IMR-90 (cell line): ENCODE measurements around the gene KRTAP19-2. TPM values are rescaled to one million over a fixed set of nuclear protein-coding genes. Genes with fewer than 3 reads are reported as not detected.

Source experiments
- ATAC-seq: fragments of 200-7000 bp; cut with Tn5 transposase; 2 replicates; pipeline ENCODE4 v1.9.1; 2020; ENCODE audit warnings: low read depth, mild to moderate bottlenecking, moderate library complexity
- Bru-seq: library from RNA; stranded (reverse); fragments of 400-500 nt; gene quantifications from one replicate; lab custom pipeline; 2021; lab: Mats Ljungman, UMichigan
- BruChase-seq, 2 experiments: library from RNA; stranded (reverse); fragments of 400-500 nt; gene quantifications; one replicate each; lab custom pipeline; 2021; lab: Mats Ljungman, UMichigan
- BruUV-seq: library from RNA; stranded (reverse); fragments of 400-500 nt; replicated peaks from 2 replicates; lab custom pipeline; 2021; lab: Mats Ljungman, UMichigan
- CTCF ChIA-PET: fragments of 300-600 bp; formaldehyde crosslinking; extraction: SDS; loops from one replicate; lab custom pipeline; 2021; ENCODE audit warnings: antibody characterized with exemption; lab: Yijun Ruan, JAX
- POLR2A ChIA-PET: fragments of 300-600 bp; sonication (Branson Sonifier 250); formaldehyde crosslinking; loops from one replicate; lab custom pipeline; 2022; ENCODE audit warnings: antibody characterized with exemption; ENCODE audit not compliant: unreplicated experiment; lab: Charles Lee
- DNase-seq: peaks from one replicate; pipeline ENCODE4 v3.0.0; 2013
- H2AFZ ChIP-seq: replicated peaks from 2 replicates; pipeline ENCODE3; 2013; ENCODE audit warnings: low read length, mild to moderate bottlenecking; ENCODE audit not compliant: poor library complexity
- H2AK5ac ChIP-seq: 2 replicates; pipeline ENCODE4 v1.6.1; 2013; ENCODE audit warnings: low read depth, low read length, inconsistent platforms
- H2AK9ac ChIP-seq: replicated peaks from 2 replicates; pipeline ENCODE3; 2013; ENCODE audit warnings: mild to moderate bottlenecking, low read depth, low read length, moderate library complexity; ENCODE audit not compliant: poor library complexity
- H2BK120ac ChIP-seq: 2 replicates; pipeline ENCODE4 v1.6.1; 2013; ENCODE audit warnings: low read depth, low read length, inconsistent platforms
- H2BK15ac ChIP-seq: 3 replicates; pipeline ENCODE4 v1.6.1; 2013; ENCODE audit warnings: low read depth, low read length, inconsistent platforms
- H2BK20ac ChIP-seq: 2 replicates; pipeline ENCODE4 v1.6.1; 2013; ENCODE audit warnings: low read depth, mild to moderate bottlenecking, inconsistent platforms, low read length, moderate library complexity
- H2BK5ac ChIP-seq: 2 replicates; pipeline ENCODE4 v1.6.1; 2013; ENCODE audit warnings: mild to moderate bottlenecking, low read depth, low read length, inconsistent platforms; ENCODE audit not compliant: poor library complexity, severe bottlenecking
- H3K14ac ChIP-seq: replicated peaks from 2 replicates; pipeline ENCODE4 v1.6.1; 2013; ENCODE audit warnings: low read depth, low read length, inconsistent platforms
- H3K18ac ChIP-seq: 2 replicates; pipeline ENCODE4 v1.6.1; 2013; ENCODE audit warnings: low read depth, low read length, control low read depth
- H3K23ac ChIP-seq: 2 replicates; pipeline ENCODE4 v1.6.1; 2013; ENCODE audit warnings: low read depth, low read length, inconsistent platforms
- H3K27ac ChIP-seq: 2 replicates; pipeline ENCODE4 v1.5.1; 2013; ENCODE audit warnings: mild to moderate bottlenecking, control low read depth, low read length; ENCODE audit not compliant: insufficient read depth
- H3K27me3 ChIP-seq: 2 replicates; pipeline ENCODE4 v1.6.1; 2013; ENCODE audit warnings: low read length; ENCODE audit not compliant: control insufficient read depth, insufficient read depth
- H3K36me3 ChIP-seq: 2 replicates; pipeline ENCODE4 v1.6.1; 2013; ENCODE audit warnings: low read length, mixed read lengths; ENCODE audit not compliant: control insufficient read depth, insufficient read depth
- H3K4ac ChIP-seq: 2 replicates; pipeline ENCODE4 v1.6.1; 2013; ENCODE audit warnings: low read depth, low read length, inconsistent platforms
- H3K4me1 ChIP-seq: 2 replicates; pipeline ENCODE4 v1.6.1; 2013; ENCODE audit warnings: low read length, mixed read lengths; ENCODE audit not compliant: control insufficient read depth, insufficient read depth
- H3K4me2 ChIP-seq: 2 replicates; pipeline ENCODE4 v1.6.1; 2013; ENCODE audit warnings: low read depth, mild to moderate bottlenecking, control low read depth, low read length, moderate library complexity
- H3K4me3 ChIP-seq: 2 replicates; pipeline ENCODE4 v1.5.1; 2013; ENCODE audit warnings: low read depth, mild to moderate bottlenecking, control low read depth, low read length, moderate library complexity; ENCODE audit not compliant: insufficient read depth
- H3K56ac ChIP-seq: 2 replicates; pipeline ENCODE4 v1.6.1; 2013; ENCODE audit warnings: low read length, inconsistent platforms; ENCODE audit not compliant: insufficient read depth; ENCODE audit errors: extremely low read depth
- H3K79me1 ChIP-seq, 2 experiments: 2 replicates each; pipeline ENCODE4 v1.6.1; 2013; ENCODE audit warnings: low read length in 2 of 2, inconsistent platforms in 1 of 2, low read depth in 1 of 2
- H3K9ac ChIP-seq: 2 replicates; pipeline ENCODE4 v1.6.1; 2013; ENCODE audit warnings: low read depth, low read length, control low read depth
- H3K9me1 ChIP-seq: 2 replicates; pipeline ENCODE4 v1.6.1; 2013; ENCODE audit warnings: low read length, inconsistent platforms; ENCODE audit not compliant: insufficient read depth
- H3K9me3 ChIP-seq: 2 replicates; pipeline ENCODE4 v1.6.1; 2013; ENCODE audit warnings: low read length; ENCODE audit not compliant: control insufficient read depth, insufficient read depth
- H4K20me1 ChIP-seq: 2 replicates; pipeline ENCODE4 v1.6.1; 2013; ENCODE audit warnings: low read length, inconsistent platforms; ENCODE audit not compliant: insufficient read depth
- H4K5ac ChIP-seq: 2 replicates; pipeline ENCODE4 v1.6.1; 2013; ENCODE audit warnings: mild to moderate bottlenecking, low read depth, low read length, control low read depth
- H4K8ac ChIP-seq, 2 experiments: 2 replicates each; pipeline ENCODE4 v1.6.1; 2013; ENCODE audit warnings: low read depth in 2 of 2, low read length in 2 of 2, control low read depth in 1 of 2, inconsistent platforms in 1 of 2
- H4K91ac ChIP-seq: 2 replicates; pipeline ENCODE4 v1.6.1; 2013; ENCODE audit warnings: low read depth, low read length, inconsistent platforms; ENCODE audit not compliant: insufficient read depth
- CHD1 ChIP-seq: IDR thresholded peaks from 2 replicates; pipeline ENCODE4 v1.6.1; 2012; ENCODE audit warnings: low read depth, low read length, improper control_type of control experiment
- FOS ChIP-seq: fragments of 150-350 bp; IDR thresholded peaks from 2 replicates; pipeline ENCODE4 v1.6.1; 2016; ENCODE audit warnings: low read depth, low read length
- MAZ ChIP-seq: IDR thresholded peaks from 2 replicates; pipeline ENCODE4 v1.6.1; 2012; ENCODE audit warnings: low read depth, mild to moderate bottlenecking, low read length, improper control_type of control experiment, moderate library complexity, borderline replicate concordance
- NFE2L2 ChIP-seq: fragments of 150-350 bp; IDR thresholded peaks from 2 replicates; pipeline ENCODE4 v1.6.1; 2016; ENCODE audit warnings: low read depth, mild to moderate bottlenecking, low read length
- RCOR1 ChIP-seq: IDR thresholded peaks from 2 replicates; pipeline ENCODE4 v1.6.1; 2012; ENCODE audit warnings: mild to moderate bottlenecking, low read length, improper control_type of control experiment; ENCODE audit not compliant: insufficient replicate concordance
- SMC3 ChIP-seq: fragments of 150-350 bp; IDR thresholded peaks from 2 replicates; pipeline ENCODE4 v1.6.1; 2016; ENCODE audit warnings: low read depth, mild to moderate bottlenecking, antibody characterized with exemption, low read length, moderate library complexity
- WGBS, 2 experiments: methylation state at CpG; one replicate each; pipeline versions ENCODE4 v1.1.5 to v1.1.7; 2013; ENCODE audit warnings: missing lambda C conversion rate in 2 of 2; ENCODE audit not compliant: insufficient read length in 1 of 2; ENCODE audit errors: extremely low coverage in 2 of 2; 5-methylcytosine and 5-hydroxymethylcytosine counted together
- dilution Hi-C: fragments of 300-500 bp; cut with HindIII; formaldehyde crosslinking; loops from one replicate; pipeline ENCODE4 v1.14.3; 2018; ENCODE audit warnings: low sequenced_read_pairs; ENCODE audit not compliant: unreplicated experiment
- in situ Hi-C: fragments of 300-500 bp; cut with MboI; formaldehyde crosslinking; loops from 3 replicates; pipeline ENCODE4 v1.14.3; 2019; ENCODE audit warnings: low sequenced_read_pairs, inconsistent platforms, mixed read lengths
- intact Hi-C: fragments of 100-400 bp; cut with micrococcal nuclease; formaldehyde crosslinking; loops from 2 replicates; pipeline ENCODE4 v1.10.0; 2022
- long read RNA-seq: library from polyadenylated mRNA; unstranded; transcript quantifications from one replicate; pipeline ENCODE4 v2.0.0, GENCODE V29; 2021; ENCODE audit not compliant: unreplicated experiment
- polyA plus RNA-seq, 3 experiments: library from polyadenylated mRNA; depleted of rRNA; stranded (reverse); fragments of >200 nt; gene quantifications; 2 replicates each; pipeline ENCODE4 v1.2.3, GENCODE V29; 2012; ENCODE audit warnings: low replicate concordance in 1 of 3
- total RNA-seq: library from RNA; depleted of rRNA; stranded (reverse); fragments of >200 nt; gene quantifications from 2 replicates; pipeline ENCODE4 v1.2.3, GENCODE V29; 2012; rRNA removed
- TF ChIP-seq, protein P1 (sequence below): fragments of 150-350 bp; IDR thresholded peaks from 2 replicates; pipeline ENCODE4 v1.6.1; 2016; ENCODE audit warnings: low read depth, mild to moderate bottlenecking, low read length, moderate library complexity, borderline replicate concordance

Gene KRTAP19-2, protein sequence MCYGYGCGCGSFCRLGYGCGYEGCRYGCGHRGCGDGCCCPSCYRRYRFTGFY
- total RNA-seq, result not detected in 2 replicates
- not detected in 2 replicates for polyA plus RNA-seq (2012; rRNA removed)
- polyA plus RNA-seq (2012; cell fraction: cytosol; rRNA removed), result not detected in 2 replicates
- polyA plus RNA-seq (2012; cell fraction: nucleus; rRNA removed; ENCODE audit: low replicate concordance), result not detected in 2 replicates
- not detected for Bru-seq, nascent RNA
- BruChase-seq, experiment 1, labeled RNA remaining after a 6-hour chase, result not detected
- not detected for BruChase-seq, experiment 2, labeled RNA remaining after a 2-hour chase
- long read RNA-seq, result 0 reads

DNA sequence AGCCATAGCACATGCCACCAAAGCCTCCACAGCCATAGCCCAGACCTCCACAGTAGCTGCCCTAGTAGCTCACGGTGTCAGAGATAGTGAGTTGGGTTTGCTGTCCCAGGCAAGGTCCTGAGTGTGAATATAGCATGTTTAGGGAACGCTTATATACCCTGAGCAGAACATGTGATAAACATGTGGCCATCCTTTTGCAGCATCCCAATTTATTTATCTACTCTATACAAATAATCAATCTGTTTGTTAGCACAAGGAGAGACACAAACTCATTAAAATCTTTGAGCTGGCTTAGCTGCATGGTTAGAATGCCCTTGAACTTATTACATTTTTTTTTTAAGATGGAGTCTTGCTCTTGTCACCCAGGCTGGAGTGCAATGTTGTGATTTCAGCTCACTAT lies at the start of gene KRTAP19-2:
Gene KRTAP19-2 (minus strand): TSS at position 101 of the 400 bp plus-strand sequence. CDS start 88 bp downstream, at position 13.
- intact Hi-C loops (no loop called here), dilution Hi-C loops (no loop called here), in situ Hi-C loops (no loop called here)
- Histone ChIP-seq H3K56ac (no peak within 1 kb of the TSS), H3K4ac (no peak within 1 kb of the TSS), H3K4me1 (no peaks in the 10 kb centered on the region), H3K36me3 (no peaks in the 10 kb centered on the region), H3K27me3 (no peaks in the 10 kb centered on the region), H2BK5ac (no peak within 1 kb of the TSS), H3K9me3 (peaks cover 22% of the 10 kb centered on the region), H2AK9ac (no peak within 1 kb of the TSS), H2BK15ac (no peak within 1 kb of the TSS), H4K5ac (no peak within 1 kb of the TSS), H3K4me2 (no peak within 1 kb of the TSS), H3K27ac (no peak within 1 kb of the TSS), H2BK120ac (no peak within 1 kb of the TSS), H3K4me3 (no peak within 1 kb of the TSS), H3K79me1 (no peaks in the 10 kb centered on the region), H4K8ac (no peak within 1 kb of the TSS), H3K9me1 (no peaks in the 10 kb centered on the region), H2AFZ (no peak within 1 kb of the TSS), H2AK5ac (no peak within 1 kb of the TSS), H3K18ac (no peak within 1 kb of the TSS), H4K20me1 (no peaks in the 10 kb centered on the region), H2BK20ac (no peak within 1 kb of the TSS), H3K14ac (no peak within 1 kb of the TSS), H3K23ac (no peak within 1 kb of the TSS), H4K91ac (no peak within 1 kb of the TSS), H3K9ac (no peak within 1 kb of the TSS)
- no peak for DNase-seq
- BruUV-seq, result no TSS peak
- ATAC-seq, result no peak
- TF ChIP-seq MAZ (no peak), FOS (no peak), CHD1 (no peak), RCOR1 (no peak), NFE2L2 (no peak), SMC3 (no peak)
- TF ChIP-seq, protein P1, sequence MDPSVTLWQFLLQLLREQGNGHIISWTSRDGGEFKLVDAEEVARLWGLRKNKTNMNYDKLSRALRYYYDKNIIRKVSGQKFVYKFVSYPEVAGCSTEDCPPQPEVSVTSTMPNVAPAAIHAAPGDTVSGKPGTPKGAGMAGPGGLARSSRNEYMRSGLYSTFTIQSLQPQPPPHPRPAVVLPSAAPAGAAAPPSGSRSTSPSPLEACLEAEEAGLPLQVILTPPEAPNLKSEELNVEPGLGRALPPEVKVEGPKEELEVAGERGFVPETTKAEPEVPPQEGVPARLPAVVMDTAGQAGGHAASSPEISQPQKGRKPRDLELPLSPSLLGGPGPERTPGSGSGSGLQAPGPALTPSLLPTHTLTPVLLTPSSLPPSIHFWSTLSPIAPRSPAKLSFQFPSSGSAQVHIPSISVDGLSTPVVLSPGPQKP, result no peak
- CTCF ChIA-PET, result no interaction called here
- no CpG with 5 or more reads among the region's 2 CpGs for WGBS, 2 experiments
- POLR2A ChIA-PET, result no interaction called here
